ENCODE measurements around the gene CYP4B1.
A peak's percentile ranks its signal among the peaks of the same experiment; 100 is the strongest.

Gene CYP4B1

GRCh38 chr1:46797696-46798470 lies 963 bp upstream of the CYP4B1 start:
- DNase-seq: no peak

- DNase-seq: no peak
These were observed 1.9 kb downstream of the CYP4B1 start for GRCh38 chr1:46800742-46801141.

- DNase-seq: no peak
These were observed 2.6 kb downstream of the CYP4B1 start for GRCh38 chr1:46801323-46802055.

- DNase-seq: no peak
These were observed 3.2 kb downstream of the CYP4B1 start for GRCh38 chr1:46802081-46802480.

- DNase-seq: no peak
These were observed 4.2 kb downstream of the CYP4B1 start for GRCh38 chr1:46802901-46803574.

- no peak for DNase-seq
These were observed 5.4 kb downstream of the CYP4B1 start for GRCh38 chr1:46804027-46804889.

- no peak for DNase-seq
These were observed 6.1 kb downstream of the CYP4B1 start for GRCh38 chr1:46804926-46805325.

GRCh38 chr1:46805755-46806154 lies 6.9 kb downstream of the CYP4B1 start:
- no peak for DNase-seq

GRCh38 chr1:46806196-46807020 lies 7.6 kb downstream of the CYP4B1 start:
- peak; percentile 17 for DNase-seq

- DNase-seq: no peak
These were observed 8.5 kb downstream of the CYP4B1 start for GRCh38 chr1:46807046-46807972.

- DNase-seq: no peak
These were observed 10.2 kb downstream of the CYP4B1 start for GRCh38 chr1:46809071-46809470.

GRCh38 chr1:46809904-46810303 lies 11.1 kb downstream of the CYP4B1 start:
- no peak for DNase-seq

GRCh38 chr1:46810596-46810995 lies 11.8 kb downstream of the CYP4B1 start:
- DNase-seq: no peak

- DNase-seq: no peak
These were observed 12.2 kb downstream of the CYP4B1 start for GRCh38 chr1:46811053-46811452.

GRCh38 chr1:46812065-46812963 lies 13.5 kb downstream of the CYP4B1 start:
- DNase-seq: no peak

- DNase-seq: no peak
These were observed 14.4 kb downstream of the CYP4B1 start for GRCh38 chr1:46812996-46813857.

GRCh38 chr1:46813858-46814396 lies 15.1 kb downstream of the CYP4B1 start:
- no peak for DNase-seq

GRCh38 chr1:46815133-46815532 lies 16.3 kb downstream of the CYP4B1 start:
- no peak for DNase-seq
